ENCODE results near the gene NADSYN1.

DNA sequence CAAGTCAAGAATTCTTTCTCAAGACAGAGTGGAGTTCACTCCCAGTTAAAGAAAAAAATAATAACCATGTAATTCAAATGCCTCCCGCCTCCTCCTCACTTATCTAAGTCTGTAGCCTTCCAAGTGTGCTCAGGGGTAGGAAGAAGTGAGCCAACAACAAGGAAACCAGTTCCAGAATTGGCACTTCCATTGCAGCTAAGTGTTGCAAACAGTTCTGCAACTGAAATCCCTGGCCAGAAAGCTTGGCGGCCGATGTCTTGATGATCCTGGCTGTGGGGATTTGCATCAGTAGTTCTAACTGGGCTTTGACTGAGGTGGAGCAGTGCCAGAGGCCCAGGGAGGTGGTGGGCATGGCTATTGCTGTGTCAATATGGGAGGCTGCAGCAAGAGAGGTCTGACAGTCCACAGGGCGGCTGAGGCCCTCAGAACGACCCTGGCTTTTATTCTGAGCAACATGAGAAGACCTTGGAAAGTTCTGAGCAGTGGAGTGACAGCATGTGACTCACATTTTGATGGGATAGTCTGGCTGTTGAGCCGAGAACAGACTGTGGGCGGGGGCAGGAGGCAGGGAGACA lies 24.1 kb upstream of the NADSYN1 start:
- no peak for TF ChIP-seq NR3C1 (CRISPR knock-in tag; conservative IDR thresholded peaks at IDR 0.05; ENCODE audit: low read depth)
- TF ChIP-seq, protein P1, sequence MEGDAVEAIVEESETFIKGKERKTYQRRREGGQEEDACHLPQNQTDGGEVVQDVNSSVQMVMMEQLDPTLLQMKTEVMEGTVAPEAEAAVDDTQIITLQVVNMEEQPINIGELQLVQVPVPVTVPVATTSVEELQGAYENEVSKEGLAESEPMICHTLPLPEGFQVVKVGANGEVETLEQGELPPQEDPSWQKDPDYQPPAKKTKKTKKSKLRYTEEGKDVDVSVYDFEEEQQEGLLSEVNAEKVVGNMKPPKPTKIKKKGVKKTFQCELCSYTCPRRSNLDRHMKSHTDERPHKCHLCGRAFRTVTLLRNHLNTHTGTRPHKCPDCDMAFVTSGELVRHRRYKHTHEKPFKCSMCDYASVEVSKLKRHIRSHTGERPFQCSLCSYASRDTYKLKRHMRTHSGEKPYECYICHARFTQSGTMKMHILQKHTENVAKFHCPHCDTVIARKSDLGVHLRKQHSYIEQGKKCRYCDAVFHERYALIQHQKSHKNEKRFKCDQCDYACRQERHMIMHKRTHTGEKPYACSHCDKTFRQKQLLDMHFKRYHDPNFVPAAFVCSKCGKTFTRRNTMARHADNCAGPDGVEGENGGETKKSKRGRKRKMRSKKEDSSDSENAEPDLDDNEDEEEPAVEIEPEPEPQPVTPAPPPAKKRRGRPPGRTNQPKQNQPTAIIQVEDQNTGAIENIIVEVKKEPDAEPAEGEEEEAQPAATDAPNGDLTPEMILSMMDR (IDR thresholded peaks at IDR 0.05), result no peak
- TF ChIP-seq, protein P2, sequence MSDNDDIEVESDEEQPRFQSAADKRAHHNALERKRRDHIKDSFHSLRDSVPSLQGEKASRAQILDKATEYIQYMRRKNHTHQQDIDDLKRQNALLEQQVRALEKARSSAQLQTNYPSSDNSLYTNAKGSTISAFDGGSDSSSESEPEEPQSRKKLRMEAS (CRISPR knock-in tag; IDR thresholded peaks at IDR 0.05), result no peak

All from WTC11 (cell line).